IMR-90 (cell line): ENCODE measurements around the gene PRDM1. TPM values are rescaled to one million over a fixed set of nuclear protein-coding genes. Genes with fewer than 3 reads are reported as not detected.

Experiments
- ATAC-seq: fragments of 200-7000 bp; cut with Tn5 transposase; 2 replicates; pipeline ENCODE4 v1.9.1; 2020; ENCODE audit warnings: low read depth, mild to moderate bottlenecking, moderate library complexity
- BruUV-seq: library from RNA; stranded (reverse); fragments of 400-500 nt; replicated peaks from 2 replicates; lab custom pipeline; 2021; lab: Mats Ljungman, UMichigan
- CTCF ChIA-PET: fragments of 300-600 bp; formaldehyde crosslinking; extraction: SDS; loops from one replicate; lab custom pipeline; 2021; ENCODE audit warnings: antibody characterized with exemption; lab: Yijun Ruan, JAX
- POLR2A ChIA-PET: fragments of 300-600 bp; sonication (Branson Sonifier 250); formaldehyde crosslinking; loops from one replicate; lab custom pipeline; 2022; ENCODE audit warnings: antibody characterized with exemption; ENCODE audit not compliant: unreplicated experiment; lab: Charles Lee
- DNase-seq: peaks from one replicate; pipeline ENCODE4 v3.0.0; 2013
- H2AFZ ChIP-seq: replicated peaks from 2 replicates; pipeline ENCODE3; 2013; ENCODE audit warnings: low read length, mild to moderate bottlenecking; ENCODE audit not compliant: poor library complexity
- H2AK5ac ChIP-seq: 2 replicates; pipeline ENCODE4 v1.6.1; 2013; ENCODE audit warnings: low read depth, low read length, inconsistent platforms
- H2AK9ac ChIP-seq: replicated peaks from 2 replicates; pipeline ENCODE3; 2013; ENCODE audit warnings: mild to moderate bottlenecking, low read depth, low read length, moderate library complexity; ENCODE audit not compliant: poor library complexity
- H2BK120ac ChIP-seq: 2 replicates; pipeline ENCODE4 v1.6.1; 2013; ENCODE audit warnings: low read depth, low read length, inconsistent platforms
- H2BK15ac ChIP-seq: 3 replicates; pipeline ENCODE4 v1.6.1; 2013; ENCODE audit warnings: low read depth, low read length, inconsistent platforms
- H2BK20ac ChIP-seq: 2 replicates; pipeline ENCODE4 v1.6.1; 2013; ENCODE audit warnings: low read depth, mild to moderate bottlenecking, inconsistent platforms, low read length, moderate library complexity
- H2BK5ac ChIP-seq: 2 replicates; pipeline ENCODE4 v1.6.1; 2013; ENCODE audit warnings: mild to moderate bottlenecking, low read depth, low read length, inconsistent platforms; ENCODE audit not compliant: poor library complexity, severe bottlenecking
- H3K14ac ChIP-seq: replicated peaks from 2 replicates; pipeline ENCODE4 v1.6.1; 2013; ENCODE audit warnings: low read depth, low read length, inconsistent platforms
- H3K18ac ChIP-seq: 2 replicates; pipeline ENCODE4 v1.6.1; 2013; ENCODE audit warnings: low read depth, low read length, control low read depth
- H3K23ac ChIP-seq: 2 replicates; pipeline ENCODE4 v1.6.1; 2013; ENCODE audit warnings: low read depth, low read length, inconsistent platforms
- H3K27ac ChIP-seq: 2 replicates; pipeline ENCODE4 v1.5.1; 2013; ENCODE audit warnings: mild to moderate bottlenecking, control low read depth, low read length; ENCODE audit not compliant: insufficient read depth
- H3K27me3 ChIP-seq: 2 replicates; pipeline ENCODE4 v1.6.1; 2013; ENCODE audit warnings: low read length; ENCODE audit not compliant: control insufficient read depth, insufficient read depth
- H3K36me3 ChIP-seq: 2 replicates; pipeline ENCODE4 v1.6.1; 2013; ENCODE audit warnings: low read length, mixed read lengths; ENCODE audit not compliant: control insufficient read depth, insufficient read depth
- H3K4ac ChIP-seq: 2 replicates; pipeline ENCODE4 v1.6.1; 2013; ENCODE audit warnings: low read depth, low read length, inconsistent platforms
- H3K4me1 ChIP-seq: 2 replicates; pipeline ENCODE4 v1.6.1; 2013; ENCODE audit warnings: low read length, mixed read lengths; ENCODE audit not compliant: control insufficient read depth, insufficient read depth
- H3K4me2 ChIP-seq: 2 replicates; pipeline ENCODE4 v1.6.1; 2013; ENCODE audit warnings: low read depth, mild to moderate bottlenecking, control low read depth, low read length, moderate library complexity
- H3K4me3 ChIP-seq: 2 replicates; pipeline ENCODE4 v1.5.1; 2013; ENCODE audit warnings: low read depth, mild to moderate bottlenecking, control low read depth, low read length, moderate library complexity; ENCODE audit not compliant: insufficient read depth
- H3K56ac ChIP-seq: 2 replicates; pipeline ENCODE4 v1.6.1; 2013; ENCODE audit warnings: low read length, inconsistent platforms; ENCODE audit not compliant: insufficient read depth; ENCODE audit errors: extremely low read depth
- H3K79me1 ChIP-seq, 2 experiments: 2 replicates each; pipeline ENCODE4 v1.6.1; 2013; ENCODE audit warnings: low read length in 2 of 2, inconsistent platforms in 1 of 2, low read depth in 1 of 2
- H3K9ac ChIP-seq: 2 replicates; pipeline ENCODE4 v1.6.1; 2013; ENCODE audit warnings: low read depth, low read length, control low read depth
- H3K9me1 ChIP-seq: 2 replicates; pipeline ENCODE4 v1.6.1; 2013; ENCODE audit warnings: low read length, inconsistent platforms; ENCODE audit not compliant: insufficient read depth
- H3K9me3 ChIP-seq: 2 replicates; pipeline ENCODE4 v1.6.1; 2013; ENCODE audit warnings: low read length; ENCODE audit not compliant: control insufficient read depth, insufficient read depth
- H4K20me1 ChIP-seq: 2 replicates; pipeline ENCODE4 v1.6.1; 2013; ENCODE audit warnings: low read length, inconsistent platforms; ENCODE audit not compliant: insufficient read depth
- H4K5ac ChIP-seq: 2 replicates; pipeline ENCODE4 v1.6.1; 2013; ENCODE audit warnings: mild to moderate bottlenecking, low read depth, low read length, control low read depth
- H4K8ac ChIP-seq, 2 experiments: 2 replicates each; pipeline ENCODE4 v1.6.1; 2013; ENCODE audit warnings: low read depth in 2 of 2, low read length in 2 of 2, control low read depth in 1 of 2, inconsistent platforms in 1 of 2
- H4K91ac ChIP-seq: 2 replicates; pipeline ENCODE4 v1.6.1; 2013; ENCODE audit warnings: low read depth, low read length, inconsistent platforms; ENCODE audit not compliant: insufficient read depth
- CEBPB ChIP-seq: IDR thresholded peaks from 2 replicates; pipeline ENCODE4 v1.6.1; 2012; ENCODE audit warnings: low read depth, low read length, improper control_type of control experiment
- MAFK ChIP-seq: IDR thresholded peaks from 2 replicates; pipeline ENCODE4 v1.6.1; 2012; ENCODE audit warnings: low read depth, low read length, improper control_type of control experiment
- NFE2L2 ChIP-seq: fragments of 150-350 bp; IDR thresholded peaks from 2 replicates; pipeline ENCODE4 v1.6.1; 2016; ENCODE audit warnings: low read depth, mild to moderate bottlenecking, low read length
- POLR2A ChIP-seq: IDR thresholded peaks from 2 replicates; pipeline ENCODE4 v1.6.1; 2012; ENCODE audit warnings: mild to moderate bottlenecking, low read depth, low read length
- RAD21 ChIP-seq: IDR thresholded peaks from 2 replicates; pipeline ENCODE4 v1.6.1; 2012; ENCODE audit warnings: low read length, improper control_type of control experiment
- RFX5 ChIP-seq: IDR thresholded peaks from 2 replicates; pipeline ENCODE4 v1.8.0; 2012; ENCODE audit warnings: low read depth, mild to moderate bottlenecking, low read length, moderate library complexity
- SMC3 ChIP-seq: fragments of 150-350 bp; IDR thresholded peaks from 2 replicates; pipeline ENCODE4 v1.6.1; 2016; ENCODE audit warnings: low read depth, mild to moderate bottlenecking, antibody characterized with exemption, low read length, moderate library complexity
- WGBS, 2 experiments: methylation state at CpG; one replicate each; pipeline versions ENCODE4 v1.1.5 to v1.1.7; 2013; ENCODE audit warnings: missing lambda C conversion rate in 2 of 2; ENCODE audit not compliant: insufficient read length in 1 of 2; ENCODE audit errors: extremely low coverage in 2 of 2; 5-methylcytosine and 5-hydroxymethylcytosine counted together
- dilution Hi-C: fragments of 300-500 bp; cut with HindIII; formaldehyde crosslinking; loops from one replicate; pipeline ENCODE4 v1.14.3; 2018; ENCODE audit warnings: low sequenced_read_pairs; ENCODE audit not compliant: unreplicated experiment
- in situ Hi-C: fragments of 300-500 bp; cut with MboI; formaldehyde crosslinking; loops from 3 replicates; pipeline ENCODE4 v1.14.3; 2019; ENCODE audit warnings: low sequenced_read_pairs, inconsistent platforms, mixed read lengths
- intact Hi-C: fragments of 100-400 bp; cut with micrococcal nuclease; formaldehyde crosslinking; loops from 2 replicates; pipeline ENCODE4 v1.10.0; 2022
- polyA plus RNA-seq, 3 experiments: library from polyadenylated mRNA; depleted of rRNA; stranded (reverse); fragments of >200 nt; gene quantifications; 2 replicates each; pipeline ENCODE4 v1.2.3, GENCODE V29; 2012; ENCODE audit warnings: low replicate concordance in 1 of 3
- total RNA-seq: library from RNA; depleted of rRNA; stranded (reverse); fragments of >200 nt; gene quantifications from 2 replicates; pipeline ENCODE4 v1.2.3, GENCODE V29; 2012
- TF ChIP-seq, protein P1 (sequence below): fragments of 150-350 bp; IDR thresholded peaks from 2 replicates; pipeline ENCODE4 v1.6.1; 2016; ENCODE audit warnings: low read depth, mild to moderate bottlenecking, low read length, moderate library complexity, borderline replicate concordance
- TF ChIP-seq, protein P2 (sequence below): fragments of 150-350 bp; IDR thresholded peaks from 2 replicates; pipeline ENCODE4 v1.6.1; 2017; ENCODE audit warnings: mild to moderate bottlenecking, antibody characterized with exemption, low read length, low read depth
- TF ChIP-seq, protein P3 (sequence below): conservative IDR thresholded peaks from 2 replicates; pipeline ENCODE4 v1.5.1; 2012; ENCODE audit warnings: mild to moderate bottlenecking, low read depth, low read length, improper control_type of control experiment

The PRDM1 gene
- total and polyA plus RNA-seq, 2 of the 4 experiments (the other 2 are of a cell fraction), result 2.3 to 3.0 TPM

DNA sequence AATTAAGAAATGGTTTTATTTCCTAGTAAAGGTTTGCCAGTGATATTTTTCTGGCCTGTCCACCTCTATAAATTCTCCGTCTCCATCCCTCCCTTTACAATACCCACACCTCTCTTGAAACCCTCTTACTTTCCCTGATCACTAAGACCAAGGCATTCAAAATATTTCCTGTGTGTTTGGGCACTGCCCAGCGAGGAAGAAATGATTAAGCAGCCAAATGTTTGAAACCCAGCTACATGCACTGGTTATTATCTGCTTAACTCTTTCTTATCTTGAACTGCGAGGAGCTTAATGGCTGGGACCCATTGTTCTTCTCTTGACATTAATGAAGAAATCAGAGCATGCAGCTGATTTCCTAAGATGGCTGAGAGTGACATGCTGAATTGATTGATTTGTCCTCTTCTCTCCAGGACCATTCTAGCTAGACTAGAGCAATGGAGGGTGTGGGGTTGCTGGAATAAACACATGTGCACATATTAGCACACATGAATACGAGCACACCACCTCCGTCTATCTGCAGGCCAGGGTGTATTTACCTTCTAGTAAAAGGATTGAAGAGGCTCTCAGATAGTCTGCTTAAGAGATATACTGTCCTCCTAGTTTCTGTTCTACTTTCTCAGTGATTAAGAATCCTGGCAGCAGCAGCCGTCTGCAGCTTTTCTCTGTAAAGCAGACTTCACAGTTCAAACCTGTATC, 46.1 kb upstream of the PRDM1 start:
- H2AFZ ChIP-seq, result peak overlapping the region; percentile 33
- H4K5ac ChIP-seq, result no peak overlapping the region
- H2BK120ac ChIP-seq, result peak overlapping the region; percentile 34; the same call in 1 of the 2 replicates
- CTCF ChIA-PET, result interaction anchor here (1.3 kb wide), 1 partner anchor 29 kb away, joined by 3 read pairs; no protein-coding TSS in a partner anchor
- H3K27me3 ChIP-seq, result no peaks in the 10 kb centered on the region
- no peak overlapping the region for H3K4me2 ChIP-seq
- H3K27ac ChIP-seq, result no peak overlapping the region
- peaks cover 4% of the 10 kb centered on the region for H3K9me3 ChIP-seq
- BruUV-seq, result no TSS peak
- H3K18ac ChIP-seq, result no peak overlapping the region
- H2AK9ac ChIP-seq, result no peak overlapping the region
- H3K56ac ChIP-seq, result no peak overlapping the region
- H3K9me1 ChIP-seq, result peaks cover 5% of the 10 kb centered on the region; the same call in 1 of the 2 replicates
- no peak overlapping the region for H2AK5ac ChIP-seq
- H3K4me3 ChIP-seq, result no peak overlapping the region
- no peak overlapping the region for H4K91ac ChIP-seq
- no peaks in the 10 kb centered on the region for H3K36me3 ChIP-seq
- no peaks in the 10 kb centered on the region; a peak in 1 of 4 replicates for H3K79me1 ChIP-seq
- peak overlapping the region; percentile 43 for H3K23ac ChIP-seq
- POLR2A ChIA-PET, result interaction anchor here (0.6 kb wide), 1 partner anchor 22 kb away, joined by 3 read pairs; no protein-coding TSS in a partner anchor
- ATAC-seq (no peak), DNase-seq (no peak)
- in situ Hi-C loops, result no loop called here
- intact Hi-C loops, result loop anchor here (5.0 kb wide), 1 partner anchor 42 kb away; no protein-coding TSS in a partner anchor
- no peak overlapping the region for H3K9ac ChIP-seq
- dilution Hi-C loops, result no loop called here
- H4K8ac ChIP-seq, result peak overlapping the region in 1 of 2 experiments; percentile 39; a peak in 1 of 4 replicates
- peak overlapping the region; percentile 45; the same call in 1 of the 3 replicates for H2BK15ac ChIP-seq
- H3K4me1 ChIP-seq, result no peaks in the 10 kb centered on the region; the same call in 1 of the 2 replicates
- H3K4ac ChIP-seq, result no peak overlapping the region
- 0 out of 2 replicates have a peak overlapping the region, but pooled peaks have one; percentile 14 for H3K14ac ChIP-seq
- no peaks in the 10 kb centered on the region for H4K20me1 ChIP-seq
- no peak for TF ChIP-seq POLR2A
- TF ChIP-seq, protein P1, sequence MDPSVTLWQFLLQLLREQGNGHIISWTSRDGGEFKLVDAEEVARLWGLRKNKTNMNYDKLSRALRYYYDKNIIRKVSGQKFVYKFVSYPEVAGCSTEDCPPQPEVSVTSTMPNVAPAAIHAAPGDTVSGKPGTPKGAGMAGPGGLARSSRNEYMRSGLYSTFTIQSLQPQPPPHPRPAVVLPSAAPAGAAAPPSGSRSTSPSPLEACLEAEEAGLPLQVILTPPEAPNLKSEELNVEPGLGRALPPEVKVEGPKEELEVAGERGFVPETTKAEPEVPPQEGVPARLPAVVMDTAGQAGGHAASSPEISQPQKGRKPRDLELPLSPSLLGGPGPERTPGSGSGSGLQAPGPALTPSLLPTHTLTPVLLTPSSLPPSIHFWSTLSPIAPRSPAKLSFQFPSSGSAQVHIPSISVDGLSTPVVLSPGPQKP, result no peak
- TF ChIP-seq, protein P2, sequence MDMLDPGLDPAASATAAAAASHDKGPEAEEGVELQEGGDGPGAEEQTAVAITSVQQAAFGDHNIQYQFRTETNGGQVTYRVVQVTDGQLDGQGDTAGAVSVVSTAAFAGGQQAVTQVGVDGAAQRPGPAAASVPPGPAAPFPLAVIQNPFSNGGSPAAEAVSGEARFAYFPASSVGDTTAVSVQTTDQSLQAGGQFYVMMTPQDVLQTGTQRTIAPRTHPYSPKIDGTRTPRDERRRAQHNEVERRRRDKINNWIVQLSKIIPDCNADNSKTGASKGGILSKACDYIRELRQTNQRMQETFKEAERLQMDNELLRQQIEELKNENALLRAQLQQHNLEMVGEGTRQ, result no peak
- no peak for TF ChIP-seq NFE2L2
- TF ChIP-seq, protein P3, sequence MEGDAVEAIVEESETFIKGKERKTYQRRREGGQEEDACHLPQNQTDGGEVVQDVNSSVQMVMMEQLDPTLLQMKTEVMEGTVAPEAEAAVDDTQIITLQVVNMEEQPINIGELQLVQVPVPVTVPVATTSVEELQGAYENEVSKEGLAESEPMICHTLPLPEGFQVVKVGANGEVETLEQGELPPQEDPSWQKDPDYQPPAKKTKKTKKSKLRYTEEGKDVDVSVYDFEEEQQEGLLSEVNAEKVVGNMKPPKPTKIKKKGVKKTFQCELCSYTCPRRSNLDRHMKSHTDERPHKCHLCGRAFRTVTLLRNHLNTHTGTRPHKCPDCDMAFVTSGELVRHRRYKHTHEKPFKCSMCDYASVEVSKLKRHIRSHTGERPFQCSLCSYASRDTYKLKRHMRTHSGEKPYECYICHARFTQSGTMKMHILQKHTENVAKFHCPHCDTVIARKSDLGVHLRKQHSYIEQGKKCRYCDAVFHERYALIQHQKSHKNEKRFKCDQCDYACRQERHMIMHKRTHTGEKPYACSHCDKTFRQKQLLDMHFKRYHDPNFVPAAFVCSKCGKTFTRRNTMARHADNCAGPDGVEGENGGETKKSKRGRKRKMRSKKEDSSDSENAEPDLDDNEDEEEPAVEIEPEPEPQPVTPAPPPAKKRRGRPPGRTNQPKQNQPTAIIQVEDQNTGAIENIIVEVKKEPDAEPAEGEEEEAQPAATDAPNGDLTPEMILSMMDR, result no peak
- no peak for TF ChIP-seq RAD21
- TF ChIP-seq RFX5, result no peak
- TF ChIP-seq SMC3, result no peak
- TF ChIP-seq MAFK, result no peak
- no peak for TF ChIP-seq CEBPB
- 50 to 100% methylated on average over 1 to 2 of the region's 6 CpGs for whole genome bisulfite sequencing, 2 experiments
- H2BK20ac ChIP-seq, result no peak overlapping the region; the same call in 1 of the 2 replicates
- no peak overlapping the region for H2BK5ac ChIP-seq
